Measurements from ENCODE around the gene WDR12.
"Not testable (repeated sequence)": the region's sequence is repeated elsewhere in the genome, so short reads cannot be mapped to it uniquely, and the experiment has no call there.

WDR12 gene

GRCh38 chr2:202912342-202913201 lies 1.1 kb upstream of the WDR12 start:
- peak overlapping the region; percentile 68 to 100 (median 93) for H3K4me3 ChIP-seq (ENCODE audit: control insufficient read depth in 1 of 7, extremely low read depth in 1 of 7, insufficient read depth in 4 of 7, low read depth in 2 of 7, low read length in 6 of 7)
- peak in 1 of 3 donors; percentile 12 for DNase-seq
- 0% methylated on average over 1 of the region's 49 CpGs for WGBS (ENCODE audit: insufficient coverage)
- H3K9me3 ChIP-seq (ENCODE audit: control extremely low read depth in 1 of 5, control insufficient read depth in 4 of 5, insufficient read depth in 2 of 5, low read depth in 1 of 5, low read length in 4 of 5); CTCF ChIA-PET; H3K27me3 ChIP-seq (replicated peaks in 2 of 5; ENCODE audit: control insufficient read depth in 4 of 5, insufficient read depth in 5 of 5, low read length in 4 of 5); H3K36me3 ChIP-seq (ENCODE audit: control insufficient read depth in 4 of 4, insufficient read depth in 4 of 4, low read length in 3 of 4): not testable (repeated sequence)
- peak overlapping the region; percentile 66 to 87 for H3K27ac ChIP-seq (ENCODE audit: insufficient read depth in 1 of 2, low read depth in 1 of 2, low read length in 2 of 2, poor library complexity in 1 of 2, severe bottlenecking in 2 of 2)
- H3K4me1 ChIP-seq (ENCODE audit: control extremely low read depth in 1 of 4, control insufficient read depth in 4 of 4, insufficient read depth in 4 of 4, low read length in 3 of 4): peaks cover 7 to 23% (median 16%) of the 10 kb centered on the region in 4 experiments
- POLR2A ChIA-PET: interaction anchor here (0.6 kb wide), 1 partner anchor 42 kb away, joined by 3 read pairs; no protein-coding TSS in a partner anchor

- DNase-seq: no peak
- POLR2A ChIA-PET: interaction anchor here (1.1 to 1.2 kb wide), 2 partner anchors 15 to 328 kb away, joined by 3 to 4 read pairs; no protein-coding TSS in a partner anchor
- CTCF ChIA-PET: interaction anchor here (0.6 to 1.5 kb wide), 3 partner anchors 9 to 322 kb away, joined by 3 read pairs; no protein-coding TSS in a partner anchor
- Histone ChIP-seq H3K27me3 (replicated peaks in 2 of 5; ENCODE audit: control insufficient read depth in 4 of 5, insufficient read depth in 5 of 5, low read length in 4 of 5) (no peaks in the 10 kb centered on the region), H3K9me3 (ENCODE audit: control extremely low read depth in 1 of 5, control insufficient read depth in 4 of 5, insufficient read depth in 2 of 5, low read depth in 1 of 5, low read length in 4 of 5) (no peaks in the 10 kb centered on the region), H3K4me3 (ENCODE audit: control insufficient read depth in 1 of 7, extremely low read depth in 1 of 7, insufficient read depth in 4 of 7, low read depth in 2 of 7, low read length in 6 of 7) (peak overlapping the region; percentile 68 to 100 (median 93)), H3K4me1 (ENCODE audit: control extremely low read depth in 1 of 4, control insufficient read depth in 4 of 4, insufficient read depth in 4 of 4, low read length in 3 of 4) (peaks cover 7 to 23% (median 16%) of the 10 kb centered on the region in 4 experiments), H3K27ac (ENCODE audit: insufficient read depth in 1 of 2, low read depth in 1 of 2, low read length in 2 of 2, poor library complexity in 1 of 2, severe bottlenecking in 2 of 2) (peak overlapping the region; percentile 66 to 87), H3K36me3 (ENCODE audit: control insufficient read depth in 4 of 4, insufficient read depth in 4 of 4, low read length in 3 of 4) (peaks cover 0 to 5% (median 4%) of the 10 kb centered on the region in 4 experiments)
- 0% methylated on average over 6 of the region's 8 CpGs for WGBS (ENCODE audit: insufficient coverage)
Measured at GRCh38 chr2:202911203-202911511, 316 bp downstream of the WDR12 start.

GRCh38 chr2:202910698-202911097 lies 775 bp downstream of the WDR12 start:
- peak overlapping the region in 1 of 2 experiments; percentile 87 for H3K27ac ChIP-seq (ENCODE audit: insufficient read depth in 1 of 2, low read depth in 1 of 2, low read length in 2 of 2, poor library complexity in 1 of 2, severe bottlenecking in 2 of 2)
- peak overlapping the region in 6 of 7 experiments; percentile 88 to 100 (median 94) for H3K4me3 ChIP-seq (ENCODE audit: control insufficient read depth in 1 of 7, extremely low read depth in 1 of 7, insufficient read depth in 4 of 7, low read depth in 2 of 7, low read length in 6 of 7)

GRCh38 chr2:202910250-202910649 lies 1.2 kb downstream of the WDR12 start:
- H3K27me3 ChIP-seq (replicated peaks in 2 of 5; ENCODE audit: control insufficient read depth in 4 of 5, insufficient read depth in 5 of 5, low read length in 4 of 5); H3K9me3 ChIP-seq (ENCODE audit: control extremely low read depth in 1 of 5, control insufficient read depth in 4 of 5, insufficient read depth in 2 of 5, low read depth in 1 of 5, low read length in 4 of 5); H3K27ac ChIP-seq (ENCODE audit: insufficient read depth in 1 of 2, low read depth in 1 of 2, low read length in 2 of 2, poor library complexity in 1 of 2, severe bottlenecking in 2 of 2); DNase-seq: not testable (repeated sequence)
- 100% methylated on average over 4 of the region's 5 CpGs for WGBS (ENCODE audit: insufficient coverage)
- Histone ChIP-seq H3K4me3 (ENCODE audit: control insufficient read depth in 1 of 7, extremely low read depth in 1 of 7, insufficient read depth in 4 of 7, low read depth in 2 of 7, low read length in 6 of 7) (peak overlapping the region in 5 of 7 experiments; percentile 88 to 100 (median 94)), H3K4me1 (ENCODE audit: control extremely low read depth in 1 of 4, control insufficient read depth in 4 of 4, insufficient read depth in 4 of 4, low read length in 3 of 4) (peaks cover 7 to 23% (median 16%) of the 10 kb centered on the region in 4 experiments), H3K36me3 (ENCODE audit: control insufficient read depth in 4 of 4, insufficient read depth in 4 of 4, low read length in 3 of 4) (peaks cover 0 to 12% (median 8%) of the 10 kb centered on the region in 4 experiments)
- ChIA-PET POLR2A (interaction anchor here (1.2 kb wide), 1 partner anchor 14 kb away, joined by 4 read pairs; no protein-coding TSS in a partner anchor), CTCF (interaction anchor here (0.7 to 1.5 kb wide), 2 partner anchors 8 to 19 kb away, joined by 3 read pairs; no protein-coding TSS in a partner anchor)

More at GRCh38 chr2:202910698-202911097, 775 bp downstream of the WDR12 start:
- CTCF ChIA-PET: interaction anchor here (0.6 to 1.5 kb wide), 4 partner anchors 9 to 322 kb away, joined by 3 read pairs; no protein-coding TSS in a partner anchor
- POLR2A ChIA-PET: interaction anchor here (1.2 kb wide), 1 partner anchor 15 kb away, joined by 4 read pairs; no protein-coding TSS in a partner anchor
- H3K9me3 ChIP-seq (ENCODE audit: control extremely low read depth in 1 of 5, control insufficient read depth in 4 of 5, insufficient read depth in 2 of 5, low read depth in 1 of 5, low read length in 4 of 5): no peaks in the 10 kb centered on the region
- no peaks in the 10 kb centered on the region for H3K27me3 ChIP-seq (replicated peaks in 2 of 5; ENCODE audit: control insufficient read depth in 4 of 5, insufficient read depth in 5 of 5, low read length in 4 of 5)
- WGBS (ENCODE audit: insufficient coverage): 0% methylated on average over 1 of the region's 3 CpGs
- H3K4me1 ChIP-seq (ENCODE audit: control extremely low read depth in 1 of 4, control insufficient read depth in 4 of 4, insufficient read depth in 4 of 4, low read length in 3 of 4): peaks cover 7 to 23% (median 16%) of the 10 kb centered on the region in 4 experiments
- DNase-seq: peak in 1 of 3 donors; percentile 4
- peaks cover 0 to 8% (median 5%) of the 10 kb centered on the region in 4 experiments for H3K36me3 ChIP-seq (ENCODE audit: control insufficient read depth in 4 of 4, insufficient read depth in 4 of 4, low read length in 3 of 4)

- no peak overlapping the region for H3K27ac ChIP-seq (ENCODE audit: insufficient read depth in 1 of 2, low read depth in 1 of 2, low read length in 2 of 2, poor library complexity in 1 of 2, severe bottlenecking in 2 of 2)
- peaks cover 7 to 23% (median 16%) of the 10 kb centered on the region in 4 experiments for H3K4me1 ChIP-seq (ENCODE audit: control extremely low read depth in 1 of 4, control insufficient read depth in 4 of 4, insufficient read depth in 4 of 4, low read length in 3 of 4)
- ChIA-PET CTCF (interaction anchor here (0.8 kb wide), 1 partner anchor 12 kb away, joined by 3 read pairs; no protein-coding TSS in a partner anchor), POLR2A (no interaction called here)
- 96% methylated on average over 4 of the region's 6 CpGs for WGBS (ENCODE audit: insufficient coverage)
- H3K36me3 ChIP-seq (ENCODE audit: control insufficient read depth in 4 of 4, insufficient read depth in 4 of 4, low read length in 3 of 4): peaks cover 0 to 13% (median 10%) of the 10 kb centered on the region in 4 experiments
- peaks cover 0 to 2% (median 0%) of the 10 kb centered on the region in 5 experiments for H3K9me3 ChIP-seq (ENCODE audit: control extremely low read depth in 1 of 5, control insufficient read depth in 4 of 5, insufficient read depth in 2 of 5, low read depth in 1 of 5, low read length in 4 of 5)
- H3K27me3 ChIP-seq (replicated peaks in 2 of 5; ENCODE audit: control insufficient read depth in 4 of 5, insufficient read depth in 5 of 5, low read length in 4 of 5): no peaks in the 10 kb centered on the region
- peak overlapping the region in 2 of 7 experiments; percentile 88 to 94 for H3K4me3 ChIP-seq (ENCODE audit: control insufficient read depth in 1 of 7, extremely low read depth in 1 of 7, insufficient read depth in 4 of 7, low read depth in 2 of 7, low read length in 6 of 7)
- DNase-seq: peak in 1 of 3 donors; percentile 2
Measured at GRCh38 chr2:202909394-202910192, 1.9 kb downstream of the WDR12 start.

- H3K27me3 ChIP-seq (replicated peaks in 2 of 5; ENCODE audit: control insufficient read depth in 4 of 5, insufficient read depth in 5 of 5, low read length in 4 of 5): no peaks in the 10 kb centered on the region
- ChIA-PET POLR2A (no interaction called here), CTCF (no interaction called here)
- peaks cover 7 to 23% (median 15%) of the 10 kb centered on the region in 4 experiments for H3K4me1 ChIP-seq (ENCODE audit: control extremely low read depth in 1 of 4, control insufficient read depth in 4 of 4, insufficient read depth in 4 of 4, low read length in 3 of 4)
- H3K27ac ChIP-seq (ENCODE audit: insufficient read depth in 1 of 2, low read depth in 1 of 2, low read length in 2 of 2, poor library complexity in 1 of 2, severe bottlenecking in 2 of 2): peak overlapping the region in 1 of 2 experiments; percentile 1
- peaks cover 0 to 13% (median 10%) of the 10 kb centered on the region in 4 experiments for H3K36me3 ChIP-seq (ENCODE audit: control insufficient read depth in 4 of 4, insufficient read depth in 4 of 4, low read length in 3 of 4)
- H3K9me3 ChIP-seq (ENCODE audit: control extremely low read depth in 1 of 5, control insufficient read depth in 4 of 5, insufficient read depth in 2 of 5, low read depth in 1 of 5, low read length in 4 of 5): peaks cover 0 to 2% (median 0%) of the 10 kb centered on the region in 5 experiments
- DNase-seq: no peak
- H3K4me3 ChIP-seq (ENCODE audit: control insufficient read depth in 1 of 7, extremely low read depth in 1 of 7, insufficient read depth in 4 of 7, low read depth in 2 of 7, low read length in 6 of 7): no peak overlapping the region
- WGBS (ENCODE audit: insufficient coverage): 86% methylated on average over 4 of the region's 5 CpGs
Measured at GRCh38 chr2:202908186-202908585, 3.3 kb downstream of the WDR12 start.
